Hepatocyte (in vitro differentiated cells): ENCODE results near the gene INPP5B.

Source experiments
- CTCF ChIP-seq: fragments of 200-600 bp; sonication (generic); IDR thresholded peaks from 2 replicates; pipeline ENCODE4 v1.5.1; 2016; ENCODE audit warnings: antibody characterized with exemption, mild to moderate bottlenecking; ENCODE audit not compliant: poor library complexity
- EZH2 ChIP-seq: fragments of 200-600 bp; sonication (generic); IDR thresholded peaks from 2 replicates; pipeline ENCODE4 v1.6.1; 2016; ENCODE audit warnings: antibody characterized with exemption, mild to moderate bottlenecking, borderline replicate concordance

- no peak for TF ChIP-seq CTCF
- TF ChIP-seq EZH2 = no peak
Observed at GRCh38 chr1:37888022-37888700, 58.7 kb downstream of the INPP5B start.
